ENCODE results near the gene SYT12. TPM values are rescaled to one million over a fixed set of nuclear protein-coding genes. Genes with fewer than 3 reads are reported as not detected.

The SYT12 gene
- polyA plus RNA-seq, 1 of the 3 experiments (the other 2 are of a cell fraction), result 0.61 TPM

- no peak for DNase-seq
- POLR2A ChIA-PET, result no interaction called here
Observed at GRCh38 chr11:66973956-66974580, 48.9 kb upstream of the SYT12 start.

DNA sequence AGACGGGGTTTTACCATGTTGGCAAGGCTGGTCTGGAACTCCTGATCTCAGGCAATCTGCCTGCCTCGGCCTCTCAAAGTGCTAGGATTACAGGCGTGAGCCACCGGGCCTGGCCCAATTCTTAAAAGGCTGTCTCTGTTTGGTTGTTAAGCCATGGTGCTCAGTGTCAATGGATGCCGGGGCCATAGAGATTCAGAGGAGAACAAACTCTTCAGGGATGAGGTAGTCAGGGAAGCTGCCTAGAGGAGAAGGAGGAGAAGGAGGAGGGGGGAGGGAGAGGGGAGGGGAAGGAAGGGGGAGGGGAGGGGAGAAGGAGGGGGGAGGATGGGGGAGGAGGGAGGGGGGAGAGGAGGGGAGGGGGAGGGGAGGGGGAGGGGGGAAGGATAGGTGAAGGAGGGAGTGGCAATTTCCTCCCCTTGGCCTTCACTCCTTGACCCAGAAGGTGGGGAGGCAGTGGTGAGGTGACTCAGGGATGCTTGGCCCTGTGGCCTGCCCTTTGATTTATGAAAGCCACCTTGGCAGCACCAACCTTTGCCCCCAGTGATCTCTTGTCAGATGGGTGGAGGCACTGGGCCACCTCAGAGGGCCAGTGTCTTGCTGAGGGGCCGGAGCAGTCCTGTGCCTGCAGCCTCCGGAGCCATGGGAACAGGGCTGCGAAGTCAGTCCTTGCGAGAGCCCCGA is 48.1 kb upstream of the SYT12 start, which contains the start of gene C11orf86:
C11orf86 (plus strand) TSS at position 581 of the 681 bp plus-strand sequence; CDS start at position 640, 59 bp downstream.
- H2AFZ ChIP-seq (ENCODE audit: low read depth), result 0 out of 2 replicates have a peak within 1 kb of the TSS, but pooled peaks have one; percentile 50
- no peak within 1 kb of the TSS for H3K27ac ChIP-seq (ENCODE audit: low read depth in 2 of 2, low read length in 1 of 2)
- no peak within 1 kb of the TSS; a peak in 1 of 4 replicates for H3K4me3 ChIP-seq (ENCODE audit: low read depth in 2 of 2, low read length in 1 of 2)
- ChIA-PET POLR2A (interaction anchor here (1.0 kb wide), 1 partner anchor 131 kb away, joined by 4 read pairs; no protein-coding TSS in a partner anchor), CTCF (interaction anchor here (0.6 to 4.5 kb wide), 44 partner anchors 11 to 334 kb away, joined by 3 to 54 read pairs (median 4); partner anchors contain the start of genes PC and RCE1)
- peaks cover 23% of the 10 kb centered on the region for H3F3A ChIP-seq (replicated peaks; ENCODE audit: insufficient read depth)
- no peaks in the 10 kb centered on the region for H3K79me2 ChIP-seq (ENCODE audit: insufficient read depth)
- H3K4me2 ChIP-seq, result no peak within 1 kb of the TSS; the same call in 1 of the 2 replicates
- 91% methylated on average over 5 of the region's 10 CpGs for WGBS (ENCODE audit: low lambda C conversion rate)
- no peaks in the 10 kb centered on the region for H3K27me3 ChIP-seq (ENCODE audit: insufficient read depth)
- H3K4me1 ChIP-seq (ENCODE audit: control insufficient read depth in 1 of 2, insufficient read depth in 2 of 2, low read depth in 1 of 2, low read length in 1 of 2), result peaks cover 0 to 19% of the 10 kb centered on the region in 2 experiments; a peak in 2 of 4 replicates
- H3K9ac ChIP-seq, result no peak within 1 kb of the TSS
- TF ChIP-seq RFX5 (IDR thresholded peaks at IDR 0.05; ENCODE audit: low read length) (no peak), JUND (IDR thresholded peaks at IDR 0.05) (no peak), NRF1 (IDR thresholded peaks at IDR 0.05; ENCODE audit: low read depth, low read length) (no peak), IRF3 (IDR thresholded peaks at IDR 0.05; ENCODE audit: low read depth, low read length) (no peak), FOXM1 (IDR thresholded peaks at IDR 0.05; ENCODE audit: low read depth) (no peak), TEAD4 (IDR thresholded peaks at IDR 0.05; ENCODE audit: borderline replicate concordance, insufficient read depth) (no peak), FOXJ3 (CRISPR knock-in tag; IDR thresholded peaks at IDR 0.05) (no peak), MAX (IDR thresholded peaks at IDR 0.05; ENCODE audit: low read depth) (no peak), GABPA (IDR thresholded peaks at IDR 0.05; ENCODE audit: low read depth) (no peak), POLR2AphosphoS5 (IDR thresholded peaks at IDR 0.05; ENCODE audit: low read depth, low read length) (no peak)
- TF ChIP-seq, protein P1, sequence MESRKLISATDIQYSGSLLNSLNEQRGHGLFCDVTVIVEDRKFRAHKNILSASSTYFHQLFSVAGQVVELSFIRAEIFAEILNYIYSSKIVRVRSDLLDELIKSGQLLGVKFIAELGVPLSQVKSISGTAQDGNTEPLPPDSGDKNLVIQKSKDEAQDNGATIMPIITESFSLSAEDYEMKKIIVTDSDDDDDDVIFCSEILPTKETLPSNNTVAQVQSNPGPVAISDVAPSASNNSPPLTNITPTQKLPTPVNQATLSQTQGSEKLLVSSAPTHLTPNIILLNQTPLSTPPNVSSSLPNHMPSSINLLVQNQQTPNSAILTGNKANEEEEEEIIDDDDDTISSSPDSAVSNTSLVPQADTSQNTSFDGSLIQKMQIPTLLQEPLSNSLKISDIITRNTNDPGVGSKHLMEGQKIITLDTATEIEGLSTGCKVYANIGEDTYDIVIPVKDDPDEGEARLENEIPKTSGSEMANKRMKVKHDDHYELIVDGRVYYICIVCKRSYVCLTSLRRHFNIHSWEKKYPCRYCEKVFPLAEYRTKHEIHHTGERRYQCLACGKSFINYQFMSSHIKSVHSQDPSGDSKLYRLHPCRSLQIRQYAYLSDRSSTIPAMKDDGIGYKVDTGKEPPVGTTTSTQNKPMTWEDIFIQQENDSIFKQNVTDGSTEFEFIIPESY (IDR thresholded peaks at IDR 0.05; ENCODE audit: borderline replicate concordance, low read depth), result no peak
- no peaks in the 10 kb centered on the region for H3K9me3 ChIP-seq
- DNase-seq, result no peak
- H4K20me1 ChIP-seq (ENCODE audit: insufficient read depth), result no peaks in the 10 kb centered on the region
- no peaks in the 10 kb centered on the region for H3K9me2 ChIP-seq
- H3K36me3 ChIP-seq (replicated peaks in 1 of 2; ENCODE audit: control insufficient read depth in 1 of 2, insufficient read depth in 2 of 2, low read length in 1 of 2), result no peaks in the 10 kb centered on the region

More at GRCh38 chr11:66973956-66974580, 48.9 kb upstream of the SYT12 start:
- H3K9me3 ChIP-seq, result no peaks in the 10 kb centered on the region
- CTCF ChIA-PET, result interaction anchor here (0.7 to 4.5 kb wide), 7 partner anchors 12 to 279 kb away, joined by 3 to 54 read pairs (median 34); partner anchors contain the start of genes PC and RCE1
- H3K9me2 ChIP-seq, result no peaks in the 10 kb centered on the region
- 74% methylated on average over 8 of the region's 8 CpGs for WGBS (ENCODE audit: low lambda C conversion rate)
- no peak overlapping the region for H3K27ac ChIP-seq (ENCODE audit: low read depth in 2 of 2, low read length in 1 of 2)
- TF ChIP-seq FOXJ3 (CRISPR knock-in tag; IDR thresholded peaks at IDR 0.05) (no peak), GATA2 (CRISPR knock-in tag; IDR thresholded peaks at IDR 0.05) (no peak), FOXM1 (IDR thresholded peaks at IDR 0.05; ENCODE audit: low read depth) (no peak), EP300 (IDR thresholded peaks at IDR 0.05; ENCODE audit: borderline replicate concordance in 1 of 2, low read depth in 1 of 2, low read length in 1 of 2) (no peak), MAX (IDR thresholded peaks at IDR 0.05; ENCODE audit: low read depth) (no peak)
- TF ChIP-seq, protein P1 (IDR thresholded peaks at IDR 0.05; ENCODE audit: borderline replicate concordance, low read depth), result no peak
- peaks cover 0 to 22% of the 10 kb centered on the region in 2 experiments; a peak in 2 of 4 replicates for H3K4me1 ChIP-seq (ENCODE audit: control insufficient read depth in 1 of 2, insufficient read depth in 2 of 2, low read depth in 1 of 2, low read length in 1 of 2)
- no peaks in the 10 kb centered on the region for H3K36me3 ChIP-seq (replicated peaks in 1 of 2; ENCODE audit: control insufficient read depth in 1 of 2, insufficient read depth in 2 of 2, low read length in 1 of 2)
- H3K4me3 ChIP-seq (ENCODE audit: low read depth in 2 of 2, low read length in 1 of 2), result no peak overlapping the region
- H3K9ac ChIP-seq, result no peak overlapping the region
- no peak overlapping the region; the same call in 1 of the 2 replicates for H3K4me2 ChIP-seq
- no peaks in the 10 kb centered on the region for H3K79me2 ChIP-seq (ENCODE audit: insufficient read depth)
- H3K27me3 ChIP-seq (ENCODE audit: insufficient read depth), result no peaks in the 10 kb centered on the region
- peaks cover 27% of the 10 kb centered on the region for H3F3A ChIP-seq (replicated peaks; ENCODE audit: insufficient read depth)
- 0 out of 2 replicates have a peak overlapping the region, but pooled peaks have one; percentile 50 for H2AFZ ChIP-seq (ENCODE audit: low read depth)
- no peaks in the 10 kb centered on the region for H4K20me1 ChIP-seq (ENCODE audit: insufficient read depth)
